ENCODE data around the gene KAZN.

The KAZN gene

GRCh38 chr1:15122331-15122730, 523.8 kb downstream of the KAZN start:
- Histone ChIP-seq H3K9ac (ENCODE audit: low read depth, low read length, poor library complexity, severe bottlenecking) (no peak overlapping the region), H3K36me3 (ENCODE audit: insufficient read depth, low read length) (no peaks in the 10 kb centered on the region), H3K79me2 (ENCODE audit: insufficient read depth, low read length) (no peaks in the 10 kb centered on the region), H3K4me3 (ENCODE audit: low read length, poor library complexity, severe bottlenecking) (no peak overlapping the region), H3K4me1 (ENCODE audit: insufficient read depth, low read length, poor library complexity, severe bottlenecking) (no peaks in the 10 kb centered on the region), H3K27me3 (ENCODE audit: insufficient read depth, low read length, poor library complexity, severe bottlenecking) (no peaks in the 10 kb centered on the region), H3F3A (ENCODE audit: low read depth) (no peaks in the 10 kb centered on the region), H3K9me3 (ENCODE audit: insufficient read depth, low read depth, low read length) (no peaks in the 10 kb centered on the region), H3K9me2 (replicated peaks; ENCODE audit: low read depth, low read length) (no peaks in the 10 kb centered on the region), H3K4me2 (ENCODE audit: low read depth, low read length, poor library complexity, severe bottlenecking) (no peak overlapping the region), H2AFZ (ENCODE audit: low read length) (no peak overlapping the region), H4K20me1 (ENCODE audit: insufficient read depth, low read length, poor library complexity, severe bottlenecking) (no peaks in the 10 kb centered on the region)
- no peak for TF ChIP-seq CTCF (conservative IDR thresholded peaks at IDR 0.05; ENCODE audit: low read length)
- no peak for TF ChIP-seq EZH2phosphoT487 (IDR thresholded peaks at IDR 0.05; ENCODE audit: borderline replicate concordance)

- Histone ChIP-seq H3K36me3 (ENCODE audit: insufficient read depth, low read length) (no peaks in the 10 kb centered on the region), H3K27me3 (ENCODE audit: insufficient read depth, low read length, poor library complexity, severe bottlenecking) (no peaks in the 10 kb centered on the region), H3K4me1 (ENCODE audit: insufficient read depth, low read length, poor library complexity, severe bottlenecking) (no peaks in the 10 kb centered on the region), H2AFZ (ENCODE audit: low read length) (no peak overlapping the region), H3K79me2 (ENCODE audit: insufficient read depth, low read length) (no peaks in the 10 kb centered on the region), H3K4me3 (ENCODE audit: low read length, poor library complexity, severe bottlenecking) (no peak overlapping the region), H3F3A (ENCODE audit: low read depth) (no peaks in the 10 kb centered on the region), H3K9ac (ENCODE audit: low read depth, low read length, poor library complexity, severe bottlenecking) (no peak overlapping the region), H3K4me2 (ENCODE audit: low read depth, low read length, poor library complexity, severe bottlenecking) (no peak overlapping the region), H3K9me3 (ENCODE audit: insufficient read depth, low read depth, low read length) (no peaks in the 10 kb centered on the region), H4K20me1 (ENCODE audit: insufficient read depth, low read length, poor library complexity, severe bottlenecking) (no peaks in the 10 kb centered on the region), H3K9me2 (replicated peaks; ENCODE audit: low read depth, low read length) (no peaks in the 10 kb centered on the region)
- no peak for TF ChIP-seq CTCF (conservative IDR thresholded peaks at IDR 0.05; ENCODE audit: low read length)
- no peak for TF ChIP-seq EZH2phosphoT487 (IDR thresholded peaks at IDR 0.05; ENCODE audit: borderline replicate concordance)
These were observed 524.8 kb downstream of the KAZN start for GRCh38 chr1:15123270-15123669.

- H3K9ac ChIP-seq (ENCODE audit: low read depth, low read length, poor library complexity, severe bottlenecking): no peak overlapping the region
- no peaks in the 10 kb centered on the region for H4K20me1 ChIP-seq (ENCODE audit: insufficient read depth, low read length, poor library complexity, severe bottlenecking)
- H3K9me3 ChIP-seq (ENCODE audit: insufficient read depth, low read depth, low read length): no peaks in the 10 kb centered on the region
- no peaks in the 10 kb centered on the region for H3K36me3 ChIP-seq (ENCODE audit: insufficient read depth, low read length)
- H3K79me2 ChIP-seq (ENCODE audit: insufficient read depth, low read length): no peaks in the 10 kb centered on the region
- H3K9me2 ChIP-seq (replicated peaks; ENCODE audit: low read depth, low read length): no peaks in the 10 kb centered on the region
- no peak overlapping the region for H3K4me2 ChIP-seq (ENCODE audit: low read depth, low read length, poor library complexity, severe bottlenecking)
- TF ChIP-seq CTCF (conservative IDR thresholded peaks at IDR 0.05; ENCODE audit: low read length) (no peak), EZH2phosphoT487 (IDR thresholded peaks at IDR 0.05; ENCODE audit: borderline replicate concordance) (no peak)
- H2AFZ ChIP-seq (ENCODE audit: low read length): no peak overlapping the region
- no peaks in the 10 kb centered on the region for H3K27me3 ChIP-seq (ENCODE audit: insufficient read depth, low read length, poor library complexity, severe bottlenecking)
- H3F3A ChIP-seq (ENCODE audit: low read depth): no peaks in the 10 kb centered on the region
- H3K4me1 ChIP-seq (ENCODE audit: insufficient read depth, low read length, poor library complexity, severe bottlenecking): no peaks in the 10 kb centered on the region
- H3K4me3 ChIP-seq (ENCODE audit: low read length, poor library complexity, severe bottlenecking): no peak overlapping the region
These were observed 525.4 kb downstream of the KAZN start for GRCh38 chr1:15123925-15124324.
